Nephron (organoid): ENCODE results near the gene BAZ1A.

ENCODE experiments used
- H3K27ac Mint-ChIP-seq, 3 experiments: 2 replicates each; pipeline ENCODE4 v1.8.0; 2020; ENCODE audit warnings: mixed read lengths in 3 of 3, mild to moderate bottlenecking in 2 of 3, moderate library complexity in 1 of 3
- H3K27me3 Mint-ChIP-seq: 2 replicates; pipeline ENCODE4 v1.8.0; 2021; ENCODE audit warnings: low read depth, mild to moderate bottlenecking, moderate library complexity, mixed read lengths
- H3K36me3 Mint-ChIP-seq: 2 replicates; pipeline ENCODE4 v1.8.0; 2020; ENCODE audit warnings: low read depth, mixed read lengths
- H3K4me1 Mint-ChIP-seq: 2 replicates; pipeline ENCODE4 v1.8.0; 2020; ENCODE audit warnings: mixed read lengths
- H3K4me3 Mint-ChIP-seq, 3 experiments: 2 replicates each; pipeline ENCODE4 v1.8.0; 2020; ENCODE audit warnings: mild to moderate bottlenecking in 3 of 3, mixed read lengths in 3 of 3, moderate library complexity in 2 of 3
- H3K9me3 Mint-ChIP-seq: 2 replicates; pipeline ENCODE4 v1.8.0; 2020; ENCODE audit warnings: mixed read lengths
- CTCF ChIP-seq, 3 experiments: fragments of 200-600 bp; sonication (generic); IDR thresholded peaks; one replicate each; pipeline ENCODE4 v1.5.0; 2021; ENCODE audit warnings: antibody characterized with exemption in 3 of 3; ENCODE audit not compliant: unreplicated experiment in 3 of 3

Gene BAZ1A

GRCh38 chr14:34843011-34843554, 32.1 kb downstream of the BAZ1A start:
- H3K9me3 Mint-ChIP-seq = no peaks in the 10 kb centered on the region
- peaks cover 44% of the 10 kb centered on the region for H3K36me3 Mint-ChIP-seq
- H3K27ac Mint-ChIP-seq = peak overlapping the region; percentile 10 to 55 (median 37)
- no peaks in the 10 kb centered on the region for H3K27me3 Mint-ChIP-seq
- no peak overlapping the region for H3K4me3 Mint-ChIP-seq
- H3K4me1 Mint-ChIP-seq = peaks cover 10% of the 10 kb centered on the region
- no peak for TF ChIP-seq CTCF (IDR thresholded peaks at IDR 0.05; ENCODE audit: unreplicated experiment in 3 of 3)

- H3K27me3 Mint-ChIP-seq = no peaks in the 10 kb centered on the region
- no peak for TF ChIP-seq CTCF (IDR thresholded peaks at IDR 0.05; ENCODE audit: unreplicated experiment in 3 of 3)
- peak overlapping the region in 1 of 3 experiments; percentile 47 for H3K27ac Mint-ChIP-seq
- no peaks in the 10 kb centered on the region for H3K9me3 Mint-ChIP-seq
- peaks cover 4% of the 10 kb centered on the region for H3K4me1 Mint-ChIP-seq
- H3K4me3 Mint-ChIP-seq = no peak overlapping the region
- H3K36me3 Mint-ChIP-seq = peaks cover 24% of the 10 kb centered on the region
Observed at GRCh38 chr14:34837801-34838322, 37.3 kb downstream of the BAZ1A start.

- no peaks in the 10 kb centered on the region for H3K27me3 Mint-ChIP-seq
- no peaks in the 10 kb centered on the region for H3K4me1 Mint-ChIP-seq
- peaks cover 17% of the 10 kb centered on the region for H3K36me3 Mint-ChIP-seq
- H3K9me3 Mint-ChIP-seq = no peaks in the 10 kb centered on the region
- no peak for TF ChIP-seq CTCF (IDR thresholded peaks at IDR 0.05; ENCODE audit: unreplicated experiment in 3 of 3)
- H3K4me3 Mint-ChIP-seq = no peak overlapping the region
- no peak overlapping the region for H3K27ac Mint-ChIP-seq
Observed at GRCh38 chr14:34835312-34835711, 39.8 kb downstream of the BAZ1A start.

GRCh38 chr14:34833549-34834523, 41.3 kb downstream of the BAZ1A start:
- no peaks in the 10 kb centered on the region for H3K9me3 Mint-ChIP-seq
- H3K36me3 Mint-ChIP-seq = peaks cover 16% of the 10 kb centered on the region
- no peaks in the 10 kb centered on the region for H3K27me3 Mint-ChIP-seq
- no peak for TF ChIP-seq CTCF (IDR thresholded peaks at IDR 0.05; ENCODE audit: unreplicated experiment in 3 of 3)
- no peaks in the 10 kb centered on the region for H3K4me1 Mint-ChIP-seq
- no peak overlapping the region for H3K4me3 Mint-ChIP-seq
- H3K27ac Mint-ChIP-seq = no peak overlapping the region

GRCh38 chr14:34826661-34827060, 48.5 kb downstream of the BAZ1A start:
- H3K36me3 Mint-ChIP-seq = peaks cover 44% of the 10 kb centered on the region
- H3K27me3 Mint-ChIP-seq = no peaks in the 10 kb centered on the region
- H3K4me1 Mint-ChIP-seq = no peaks in the 10 kb centered on the region
- H3K9me3 Mint-ChIP-seq = no peaks in the 10 kb centered on the region
- H3K27ac Mint-ChIP-seq = no peak overlapping the region
- no peak overlapping the region for H3K4me3 Mint-ChIP-seq
- no peak for TF ChIP-seq CTCF (IDR thresholded peaks at IDR 0.05; ENCODE audit: unreplicated experiment in 3 of 3)
